GM19035 (cell line): ENCODE results near the gene VDR.

ENCODE experiments used
- ATAC-seq: cut with Tn5 transposase; IDR thresholded peaks from one replicate; pipeline ENCODE4 v1.9.1; 2021; ENCODE audit not compliant: unreplicated experiment

VDR gene

GRCh38 chr12:47800582-47800981 is 104.2 kb downstream of the VDR start:
- no peak for ATAC-seq

- ATAC-seq: no peak
Measured at GRCh38 chr12:47799357-47799955, 105.3 kb downstream of the VDR start.

- no peak for ATAC-seq
Measured at GRCh38 chr12:47798382-47798948, 106.3 kb downstream of the VDR start.

- ATAC-seq: peak; percentile 64
Measured at GRCh38 chr12:47797441-47797840, 107.4 kb downstream of the VDR start.

- ATAC-seq: no peak
Measured at GRCh38 chr12:47795814-47796411, 108.9 kb downstream of the VDR start.

GRCh38 chr12:47795121-47795813 is 109.5 kb downstream of the VDR start:
- no peak for ATAC-seq

- ATAC-seq: no peak
Measured at GRCh38 chr12:47794679-47795078, 110.1 kb downstream of the VDR start.

GRCh38 chr12:47793015-47793681 is 111.6 kb downstream of the VDR start:
- ATAC-seq: no peak

- ATAC-seq: no peak
Measured at GRCh38 chr12:47791874-47792273, 112.9 kb downstream of the VDR start.
